ENCODE measurements around the gene UGT1A3. TPM values are rescaled to one million over a fixed set of nuclear protein-coding genes. Genes with fewer than 3 reads are reported as not detected.
"Not testable (repeated sequence)": the region's sequence is repeated elsewhere in the genome, so short reads cannot be mapped to it uniquely, and the experiment has no call there.

Gene UGT1A3
- polyA plus RNA-seq, 1 donor = not detected

DNA sequence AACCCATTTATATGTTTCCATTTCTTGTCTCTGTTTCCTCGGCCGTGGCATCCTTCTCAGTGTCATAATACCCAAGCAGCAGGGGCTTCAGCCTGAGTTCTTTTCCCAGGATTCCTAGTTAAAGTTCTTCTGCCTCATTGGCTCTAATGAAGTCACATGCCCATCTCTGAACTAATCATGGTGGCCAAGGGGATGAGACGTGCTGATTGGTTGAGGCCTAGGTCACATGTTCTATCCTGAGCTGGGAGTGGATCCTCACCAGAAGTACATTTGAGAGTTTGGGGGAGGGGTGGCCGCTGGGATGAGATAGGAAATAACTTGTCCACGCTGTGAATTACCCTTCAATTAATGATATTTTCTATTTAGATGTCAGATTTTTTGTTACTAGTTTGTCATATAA lies 19.9 kb upstream of the UGT1A3 start:
- no peak for DNase-seq

DNA sequence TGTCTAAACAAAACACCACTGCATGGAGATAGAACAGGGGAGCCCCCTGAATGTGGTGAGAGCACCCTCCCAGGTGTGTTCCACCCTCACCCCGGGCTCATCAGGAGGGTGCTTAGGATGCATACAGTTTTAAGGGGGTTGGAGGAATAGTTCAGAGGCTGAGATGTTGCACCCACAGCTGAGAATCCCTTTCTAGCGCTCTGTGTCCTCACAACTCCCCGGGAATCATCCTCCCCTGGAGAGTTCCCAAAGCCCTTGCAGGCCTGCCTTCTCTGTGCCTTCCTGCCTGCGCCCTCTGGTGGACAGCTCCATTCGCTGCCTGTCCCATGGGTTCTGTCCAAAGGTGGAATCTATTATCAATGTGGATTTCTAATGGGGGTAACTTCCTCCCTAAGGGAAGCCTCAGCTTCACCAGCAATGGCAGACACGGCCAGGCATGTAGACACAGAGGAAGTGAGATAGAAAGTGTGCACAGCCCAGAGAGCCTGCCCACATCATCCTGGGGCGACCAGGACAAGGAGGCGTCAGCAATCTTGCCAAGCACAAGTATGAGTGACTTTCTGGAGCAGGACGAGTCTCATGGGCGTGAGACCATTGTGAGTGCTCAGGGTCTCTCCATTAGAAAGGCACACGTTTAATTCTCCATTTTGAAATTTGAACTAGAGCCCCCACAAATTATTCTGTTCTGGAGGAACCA lies 17.4 kb upstream of the UGT1A3 start:
- peak; percentile 29 for DNase-seq

DNA sequence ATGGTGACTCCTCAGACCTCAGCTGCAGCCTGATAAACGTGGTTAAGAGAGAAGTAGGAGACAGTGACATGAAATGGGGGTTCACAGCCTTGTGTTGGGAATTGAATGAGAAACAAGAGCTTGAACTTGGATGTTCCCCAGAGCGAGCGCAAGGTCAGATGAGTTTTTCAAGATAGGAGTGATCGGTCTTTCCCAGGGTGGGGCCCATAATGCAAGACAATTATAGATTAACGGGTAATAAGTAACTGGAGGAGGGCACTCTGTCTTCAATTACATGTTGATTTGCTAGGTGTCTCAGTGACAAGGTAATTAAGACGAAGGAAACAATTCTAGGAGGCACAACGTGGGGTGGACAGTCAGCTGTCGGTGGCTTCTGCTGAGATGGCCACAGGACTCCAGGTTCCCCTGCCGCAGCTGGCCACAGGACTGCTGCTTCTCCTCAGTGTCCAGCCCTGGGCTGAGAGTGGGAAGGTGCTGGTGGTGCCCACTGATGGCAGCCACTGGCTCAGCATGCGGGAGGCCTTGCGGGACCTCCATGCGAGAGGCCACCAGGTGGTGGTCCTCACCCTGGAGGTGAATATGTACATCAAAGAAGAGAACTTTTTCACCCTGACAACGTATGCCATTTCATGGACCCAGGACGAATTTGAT lies 16.1 kb upstream of the UGT1A3 start, which contains the start of gene UGT1A5:
UGT1A5 (plus strand) TSS at position 297 of the 651 bp plus-strand sequence; CDS start at position 382, 85 bp downstream.
- DNase-seq = no peak

DNA sequence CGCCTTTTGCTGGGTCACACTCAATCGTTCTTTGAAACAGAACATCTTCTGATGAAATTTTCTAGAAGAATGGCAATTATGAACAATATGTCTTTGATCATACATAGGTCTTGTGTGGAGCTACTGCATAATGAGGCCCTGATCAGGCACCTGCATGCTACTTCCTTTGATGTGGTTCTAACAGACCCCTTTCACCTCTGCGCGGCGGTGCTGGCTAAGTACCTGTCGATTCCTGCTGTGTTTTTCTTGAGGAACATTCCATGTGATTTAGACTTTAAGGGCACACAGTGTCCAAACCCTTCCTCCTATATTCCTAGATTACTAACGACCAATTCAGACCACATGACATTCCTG lies 15.6 kb upstream of the UGT1A3 start:
- no peak for DNase-seq

DNA sequence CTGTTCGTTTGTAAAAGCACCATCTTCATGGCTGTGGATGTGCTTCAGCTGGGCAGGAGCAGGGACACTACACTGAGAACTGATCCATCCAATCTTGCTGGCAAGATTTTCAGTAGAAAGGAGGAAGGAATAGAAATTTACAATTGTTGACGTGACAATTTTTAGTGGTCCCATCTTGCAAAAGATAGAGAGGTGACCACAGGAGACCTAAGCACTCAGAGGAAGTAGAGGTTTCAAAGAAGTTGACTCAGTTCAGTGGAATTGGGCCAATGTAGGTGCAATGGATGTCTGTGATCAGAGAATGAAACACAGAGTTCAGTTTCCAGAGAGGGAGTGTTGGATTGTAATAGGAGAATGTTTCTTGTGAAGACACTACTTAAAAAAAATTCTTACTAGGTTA lies 14.7 kb upstream of the UGT1A3 start:
- DNase-seq = no peak

DNA sequence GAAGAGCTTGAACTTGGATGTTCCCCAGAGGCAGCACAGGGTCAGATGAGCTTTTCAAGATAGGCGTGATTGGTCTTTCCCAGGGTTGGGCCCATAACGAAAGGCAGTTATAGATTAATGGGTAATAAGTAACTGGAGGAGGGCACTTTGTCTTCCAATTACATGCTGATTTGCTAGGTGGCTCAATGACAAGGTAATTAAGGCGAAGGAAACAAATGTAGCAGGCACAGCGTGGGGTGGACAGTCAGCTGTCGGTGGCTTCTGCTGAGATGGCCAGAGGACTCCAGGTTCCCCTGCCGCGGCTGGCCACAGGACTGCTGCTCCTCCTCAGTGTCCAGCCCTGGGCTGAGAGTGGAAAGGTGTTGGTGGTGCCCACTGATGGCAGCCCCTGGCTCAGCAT lies 10.3 kb upstream of the UGT1A3 start, which contains the start of gene UGT1A4:
UGT1A4 (plus strand) TSS at position 185 of the 400 bp plus-strand sequence; CDS start at position 270, 85 bp downstream.
- DNase-seq = no peak

DNA sequence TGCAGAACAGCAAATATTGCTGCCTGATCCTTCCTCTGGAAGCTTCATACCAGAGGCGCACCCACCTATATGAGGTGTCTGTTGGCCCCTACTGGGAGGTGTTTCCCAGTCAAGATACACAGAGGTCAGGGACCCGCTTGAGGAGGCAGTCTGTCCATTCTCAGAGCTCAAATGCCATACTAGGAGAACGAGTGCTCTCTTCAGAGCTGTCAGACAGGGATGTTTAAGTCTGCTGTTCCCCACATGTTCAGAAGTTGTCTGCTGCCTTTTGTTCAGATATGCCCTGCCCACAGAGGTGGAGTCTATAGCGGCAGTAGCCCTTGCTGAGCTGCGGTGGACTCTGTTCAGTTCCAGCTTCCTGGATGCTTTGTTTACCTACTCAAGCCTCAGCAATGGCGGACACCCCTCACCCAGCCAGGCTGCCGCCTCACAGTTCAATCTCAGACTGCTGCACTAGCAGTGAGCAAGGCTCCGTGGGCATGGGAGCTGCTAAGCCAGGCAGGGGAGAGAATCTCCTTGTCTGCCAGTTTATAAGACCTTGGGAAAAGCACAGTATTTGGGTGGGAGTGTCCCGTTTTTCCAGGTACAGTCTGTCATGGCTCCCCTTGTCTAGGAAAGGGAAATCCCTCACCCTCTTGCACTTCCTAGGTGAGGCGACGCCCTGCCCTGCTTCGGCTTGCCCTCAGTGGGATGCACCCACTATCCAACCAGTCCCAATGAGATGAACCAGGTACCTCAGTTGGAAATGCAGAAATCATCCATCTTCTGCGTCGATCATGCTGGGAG lies 8.2 kb downstream of the UGT1A3 start:
- not testable (repeated sequence) for DNase-seq

DNA sequence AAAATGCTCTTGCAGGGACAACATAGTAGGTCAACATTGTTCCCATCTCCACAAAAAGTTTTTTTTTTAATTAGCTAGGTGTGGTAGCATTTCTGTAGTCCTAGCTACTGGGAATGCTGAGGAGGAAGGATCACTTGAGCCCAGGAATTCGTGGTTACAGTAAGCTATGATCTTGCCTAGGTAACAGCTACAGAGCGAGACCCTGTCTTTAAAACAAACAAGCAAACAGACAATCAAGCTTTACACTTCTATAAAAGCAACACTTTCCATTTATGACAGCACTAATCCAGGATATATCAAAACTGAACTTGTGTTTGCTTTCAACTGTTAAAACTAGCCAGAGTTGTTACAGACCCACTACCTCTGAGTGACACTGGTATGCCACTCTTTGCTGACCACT lies 12.0 kb downstream of the UGT1A3 start:
- no peak for DNase-seq

DNA sequence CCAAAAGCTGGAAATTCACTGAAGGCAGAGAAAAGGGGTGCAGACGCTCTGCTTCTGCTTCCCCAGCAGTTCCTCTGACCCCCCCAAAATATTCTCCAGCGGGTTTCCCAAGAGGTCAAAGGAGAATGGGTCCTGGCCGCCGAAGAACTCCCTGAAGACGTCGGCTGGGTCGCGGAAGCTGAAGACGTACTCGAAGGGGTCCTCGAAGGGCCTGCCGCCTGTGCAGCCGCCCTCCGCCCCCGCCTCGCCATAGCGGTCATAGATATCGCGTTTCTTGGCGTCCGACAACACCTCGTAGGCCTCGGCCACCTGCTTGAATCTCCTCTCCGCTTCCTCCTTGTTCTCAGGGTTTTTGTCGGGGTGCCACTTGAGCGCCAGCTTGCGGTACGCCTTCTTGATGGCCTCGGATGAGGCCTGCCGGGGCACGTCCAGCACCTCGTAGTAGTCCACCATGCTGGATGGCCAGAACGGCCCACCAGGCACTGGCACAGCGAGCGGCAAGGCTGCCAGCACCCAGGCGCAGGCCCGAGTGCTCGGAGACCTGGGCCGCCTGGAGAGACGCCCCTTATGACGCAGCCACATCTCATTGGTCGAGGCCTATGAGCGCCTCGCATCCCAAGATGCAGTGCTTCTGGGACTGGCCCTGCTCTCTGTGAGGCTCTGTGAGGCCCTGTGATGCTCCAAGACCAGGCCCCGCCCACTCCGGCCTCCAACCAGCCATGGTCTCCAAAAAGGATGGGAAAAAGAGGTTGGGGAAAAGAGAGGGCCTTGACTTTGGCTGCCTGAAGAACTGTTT lies 14.8 kb downstream of the UGT1A3 start:
- DNase-seq = no peak

DNA sequence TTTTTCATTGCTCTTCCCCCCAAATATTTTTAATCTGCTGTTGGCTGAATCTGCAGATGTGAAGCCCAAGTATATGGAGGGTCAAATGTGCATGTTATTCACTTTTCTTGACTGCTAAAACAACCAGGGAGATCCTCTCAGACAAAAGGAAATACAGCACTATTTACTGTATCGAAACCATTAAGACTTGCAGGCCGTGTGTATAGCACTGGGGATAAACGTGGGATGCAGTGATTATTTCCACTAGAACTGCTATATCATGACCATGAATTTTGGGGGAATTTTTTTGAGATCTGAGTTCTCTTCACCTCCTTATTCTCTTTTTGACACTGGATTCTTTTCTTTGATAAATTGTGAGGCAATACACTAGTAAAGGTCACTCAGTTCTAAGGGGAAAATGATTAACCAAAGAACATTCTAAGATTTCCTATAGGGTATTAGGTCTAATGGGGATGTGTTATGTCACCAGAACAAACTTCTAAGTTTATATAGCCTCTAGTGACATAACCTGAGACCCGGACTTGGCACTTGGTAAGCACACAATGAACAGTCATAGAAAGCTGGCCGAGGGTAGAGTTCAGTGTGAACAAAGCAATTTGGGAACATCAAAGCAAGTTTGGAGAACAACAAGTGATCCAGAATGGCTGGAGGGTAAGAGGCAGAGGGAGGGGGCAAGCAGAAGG lies 16.4 kb downstream of the UGT1A3 start:
- DNase-seq = no peak

DNA sequence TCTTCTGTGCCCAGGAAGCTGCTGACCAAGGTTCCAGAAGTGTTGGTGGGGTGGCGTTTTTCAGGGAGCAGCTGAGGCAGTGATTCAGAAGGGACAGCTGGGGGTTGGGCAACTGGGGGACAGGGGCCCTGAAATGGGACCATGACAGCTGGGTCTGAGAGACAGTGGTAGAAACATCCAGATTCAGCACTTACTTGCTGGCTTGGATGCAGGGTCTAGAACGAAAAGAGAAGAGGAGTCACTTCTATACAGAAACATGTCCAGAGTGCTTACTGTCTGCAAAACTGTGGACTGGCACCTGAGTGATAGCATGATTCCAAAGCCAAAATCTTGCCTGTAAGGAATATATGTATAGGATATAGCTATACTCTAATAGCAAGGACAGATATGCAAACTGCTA lies 17.0 kb downstream of the UGT1A3 start:
- not testable (repeated sequence) for DNase-seq

DNA sequence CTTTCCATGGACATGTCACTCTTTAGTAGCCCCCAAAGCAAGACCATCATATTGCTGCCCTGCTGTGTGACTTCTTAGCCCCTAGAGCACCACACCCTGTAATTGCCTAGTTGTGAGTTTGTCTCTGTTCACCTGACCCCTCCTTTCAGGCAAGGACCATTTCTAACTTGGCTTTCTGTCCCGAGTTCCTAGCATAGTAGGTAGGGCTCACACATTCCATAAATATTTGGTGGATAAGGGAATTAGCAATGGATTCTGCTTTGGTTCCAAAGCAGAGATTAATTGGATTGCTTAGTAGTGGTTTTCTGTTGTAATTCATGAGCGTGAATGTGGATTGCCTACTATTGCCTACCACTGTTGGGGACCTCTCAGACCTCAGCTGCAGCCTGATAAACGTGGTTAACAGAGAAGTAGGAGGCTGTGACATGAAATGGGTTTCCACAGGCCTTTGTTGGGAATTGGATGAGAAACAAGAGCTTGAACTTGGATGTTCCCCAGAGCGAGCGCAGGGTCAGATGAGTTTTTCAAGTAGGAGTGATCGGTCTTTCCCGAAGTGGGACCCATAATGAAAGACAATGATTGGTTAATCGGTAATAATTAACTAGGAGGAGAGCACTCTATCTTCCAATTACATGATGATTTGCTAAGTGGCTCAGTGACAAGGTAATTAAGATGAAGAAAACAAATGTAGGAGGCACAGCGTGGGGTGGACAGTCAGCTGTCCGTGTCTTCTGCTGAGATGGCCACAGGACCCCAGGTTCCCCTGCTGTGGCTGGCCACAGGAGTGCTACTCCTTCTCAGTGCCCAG lies 17.8 kb downstream of the UGT1A3 start:
- no peak for DNase-seq

DNA sequence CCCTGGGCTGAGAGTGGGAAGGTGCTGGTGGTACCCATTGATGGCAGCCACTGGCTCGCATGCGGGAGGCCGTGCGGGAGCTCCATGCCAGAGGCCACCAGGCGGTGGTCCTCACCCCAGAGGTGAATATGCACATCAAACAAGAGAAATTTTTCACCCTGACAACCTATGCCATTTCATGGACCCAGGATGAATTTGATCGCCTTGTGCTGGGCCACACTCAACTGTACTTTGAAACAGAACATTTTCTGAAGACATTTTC lies 18.4 kb downstream of the UGT1A3 start:
- no peak for DNase-seq

DNA sequence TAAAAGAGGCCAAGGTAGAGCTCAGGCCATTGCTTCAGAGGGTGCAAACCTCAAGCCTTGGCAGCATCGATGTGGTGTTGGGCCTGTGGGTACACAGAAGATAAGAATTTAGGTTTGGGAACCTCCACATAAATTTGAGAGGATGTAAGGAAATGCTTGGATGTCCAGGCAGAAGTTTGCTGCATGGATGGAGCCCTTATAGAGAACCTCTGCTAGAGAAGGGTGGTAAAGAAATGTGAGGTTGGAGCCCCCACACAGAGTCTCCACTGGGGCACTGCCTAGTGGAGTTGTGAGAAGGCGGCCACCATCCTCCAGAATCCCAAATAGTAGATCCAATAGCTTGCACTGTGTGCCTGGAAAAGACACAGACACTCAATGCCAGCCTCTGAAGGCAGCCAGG lies 21.8 kb downstream of the UGT1A3 start:
- DNase-seq = not testable (repeated sequence)

DNA sequence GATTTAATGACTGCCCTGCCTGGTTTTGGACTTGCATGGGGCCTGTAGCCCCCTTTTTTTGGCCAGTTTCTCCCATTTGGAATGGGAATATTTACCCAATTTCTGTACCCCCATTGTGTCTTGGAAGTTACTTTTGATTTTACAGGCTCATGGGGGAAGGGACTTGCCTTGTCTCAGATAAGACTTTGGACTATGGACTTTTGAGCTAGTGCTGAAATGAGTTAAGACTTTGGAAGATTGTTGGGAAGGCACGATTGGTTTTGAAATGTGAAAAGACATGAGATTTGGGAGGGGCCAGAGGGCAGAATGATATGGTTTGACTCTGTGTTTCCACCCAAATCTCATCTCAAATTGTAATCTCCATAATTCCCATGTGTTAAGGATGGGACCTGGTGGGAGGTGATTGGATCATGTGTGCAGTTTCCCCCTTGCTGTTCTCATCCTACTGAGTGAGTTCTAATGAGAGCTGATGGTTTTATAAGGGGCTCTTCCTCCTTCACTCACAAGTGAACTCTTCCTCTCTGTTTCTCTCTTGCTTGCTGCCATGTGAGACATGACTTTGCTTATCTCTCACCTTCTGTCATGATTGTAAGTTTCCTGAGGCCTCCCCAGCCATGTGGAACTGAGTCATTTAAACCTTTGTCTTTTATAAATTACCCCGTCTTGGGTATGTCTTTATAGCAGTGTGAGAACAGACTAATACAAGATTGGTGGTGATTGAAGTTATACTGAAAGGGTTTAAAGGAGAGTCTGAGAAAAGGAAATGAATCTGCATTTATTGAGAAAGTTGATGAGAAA lies 22.6 kb downstream of the UGT1A3 start:
- not testable (repeated sequence) for DNase-seq

DNA sequence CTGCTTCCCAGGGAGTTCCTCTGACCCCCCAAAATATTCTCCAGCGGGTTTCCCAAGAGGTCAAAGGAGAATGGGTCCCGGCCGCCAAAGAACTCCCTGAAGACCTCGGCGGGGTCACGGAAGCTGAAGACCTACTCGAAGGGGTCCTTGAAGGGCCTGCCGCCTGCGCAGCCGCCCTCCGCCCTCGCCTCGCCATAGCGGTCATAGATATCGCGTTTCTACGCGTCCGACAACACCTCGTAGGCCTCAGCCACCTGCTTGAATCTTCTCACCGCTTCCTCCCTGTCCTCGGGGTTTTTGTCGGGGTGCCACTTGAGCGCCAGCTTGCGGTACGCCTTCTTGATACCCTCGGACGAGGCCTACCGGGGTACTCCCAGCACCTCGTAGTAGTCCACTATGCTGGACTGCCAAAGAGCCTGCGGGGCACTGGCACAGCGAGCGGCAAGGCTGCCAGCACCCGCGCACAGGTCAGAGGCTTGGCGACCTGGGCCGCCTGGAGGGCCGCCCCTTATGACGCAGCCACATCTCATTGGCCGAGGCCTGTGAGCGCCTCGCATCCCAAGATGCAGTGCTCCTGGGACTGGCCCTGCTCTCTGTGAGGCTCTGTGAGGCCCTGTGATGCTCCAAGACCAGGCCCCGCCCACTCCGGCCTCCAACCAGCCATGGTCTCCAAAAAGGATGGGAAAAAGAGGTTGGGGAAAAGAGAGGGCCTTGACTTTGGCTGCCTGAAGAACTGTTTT lies 26.2 kb downstream of the UGT1A3 start:
- no peak for DNase-seq

DNA sequence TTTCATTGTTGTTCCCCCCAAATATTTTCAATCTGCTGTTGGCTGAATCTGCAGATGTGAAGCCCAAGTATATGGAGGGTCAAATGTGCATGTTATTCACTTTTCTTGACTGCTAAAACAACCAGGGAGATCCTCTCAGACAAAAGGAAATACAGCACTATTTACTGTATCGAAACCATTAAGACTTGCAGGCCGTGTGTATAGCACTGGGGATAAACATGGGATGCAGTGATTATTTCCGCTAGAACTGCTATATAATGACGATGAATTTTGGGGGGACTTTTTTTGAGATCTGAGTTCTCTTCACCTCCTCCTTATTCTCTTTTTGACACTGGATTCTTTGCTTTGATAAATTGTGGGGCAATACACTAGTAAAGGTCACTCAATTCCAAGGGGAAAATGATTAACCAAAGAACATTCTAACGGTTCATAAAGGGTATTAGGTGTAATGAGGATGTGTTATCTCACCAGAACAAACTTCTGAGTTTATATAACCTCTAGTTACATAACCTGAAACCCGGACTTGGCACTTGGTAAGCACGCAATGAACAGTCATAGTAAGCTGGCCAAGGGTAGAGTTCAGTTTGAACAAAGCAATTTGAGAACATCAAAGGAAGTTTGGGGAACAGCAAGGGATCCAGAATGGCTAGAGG lies 27.7 kb downstream of the UGT1A3 start:
- no peak for DNase-seq

DNA sequence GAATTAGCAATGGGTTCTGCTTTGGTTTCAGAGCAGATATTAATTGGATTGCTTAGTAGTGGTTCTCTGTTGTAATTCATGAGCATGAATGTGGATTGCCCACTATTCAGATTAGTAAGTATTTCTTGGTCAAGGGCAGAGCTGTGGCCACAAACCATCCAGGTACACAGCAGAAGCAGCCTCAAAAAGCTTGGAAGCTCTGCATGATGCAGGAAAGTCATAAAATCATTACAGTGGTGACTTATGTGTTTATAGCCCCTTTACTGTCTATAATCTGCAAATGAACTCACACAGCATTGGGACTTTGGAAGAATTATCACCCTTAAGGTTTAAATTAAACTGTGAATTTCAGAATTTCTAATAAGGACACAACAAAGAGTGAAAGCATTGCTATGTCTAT lies 29.3 kb downstream of the UGT1A3 start:
- DNase-seq = no peak

DNA sequence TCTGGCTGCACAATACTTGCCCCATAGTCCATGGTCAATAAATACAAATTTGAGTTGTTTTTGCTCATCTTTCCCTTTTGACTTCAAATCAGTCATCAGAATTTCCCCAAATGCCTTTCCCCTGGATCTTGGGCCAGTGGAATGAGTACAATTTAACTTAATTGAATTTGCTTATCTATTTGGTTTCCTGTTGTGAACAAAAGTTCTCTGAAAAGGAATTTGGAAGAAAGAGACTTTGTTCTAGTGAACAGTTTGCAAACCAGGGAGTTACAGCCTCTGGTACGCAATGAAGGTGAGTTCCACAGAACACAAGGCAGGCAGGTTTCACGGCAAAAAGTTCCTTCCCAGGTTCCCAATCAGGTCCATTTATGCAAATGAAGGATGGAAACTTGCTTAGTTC lies 30.0 kb downstream of the UGT1A3 start:
- no peak for DNase-seq
